Lower leg skin (tissue), 3 donors: Measurements from ENCODE around the gene PRR5.

Source experiments
- CTCF ChIP-seq, 3 donors: fragments of 450-650 bp; IDR thresholded peaks; one replicate each; pipeline ENCODE4 v1.5.1; 2016; ENCODE audit warnings: antibody characterized with exemption in 3 of 3, mild to moderate bottlenecking in 3 of 3, moderate library complexity in 2 of 3
- POLR2A ChIP-seq, 2 donors: fragments of 450-650 bp; IDR thresholded peaks; one replicate each; pipeline ENCODE4 v1.6.1; 2016 to 2017; ENCODE audit warnings: antibody characterized with exemption in 2 of 2, mild to moderate bottlenecking in 1 of 2, moderate library complexity in 1 of 2

GRCh38 chr22:44664149-44664548, 37.9 kb upstream of the PRR5 start:
- TF ChIP-seq POLR2A (IDR thresholded peaks at IDR 0.05), result no peak
- TF ChIP-seq CTCF (IDR thresholded peaks at IDR 0.05), result no peak
